A549 treated with AZD2906 at 1 μM for 4 hours (cell line): ENCODE results near the gene MOGAT2. TPM values are rescaled to one million over a fixed set of nuclear protein-coding genes. Genes with fewer than 3 reads are reported as not detected.

Experiments used
- total RNA-seq: library from RNA; stranded (reverse); fragments of 200-300 nt; extraction: Qiagen RNA extraction; gene quantifications from 5 replicates; pipeline ENCODE4 v1.2.3, GENCODE V29; 2022

The MOGAT2 gene
- total RNA-seq, result not detected in 5 replicates

DNA sequence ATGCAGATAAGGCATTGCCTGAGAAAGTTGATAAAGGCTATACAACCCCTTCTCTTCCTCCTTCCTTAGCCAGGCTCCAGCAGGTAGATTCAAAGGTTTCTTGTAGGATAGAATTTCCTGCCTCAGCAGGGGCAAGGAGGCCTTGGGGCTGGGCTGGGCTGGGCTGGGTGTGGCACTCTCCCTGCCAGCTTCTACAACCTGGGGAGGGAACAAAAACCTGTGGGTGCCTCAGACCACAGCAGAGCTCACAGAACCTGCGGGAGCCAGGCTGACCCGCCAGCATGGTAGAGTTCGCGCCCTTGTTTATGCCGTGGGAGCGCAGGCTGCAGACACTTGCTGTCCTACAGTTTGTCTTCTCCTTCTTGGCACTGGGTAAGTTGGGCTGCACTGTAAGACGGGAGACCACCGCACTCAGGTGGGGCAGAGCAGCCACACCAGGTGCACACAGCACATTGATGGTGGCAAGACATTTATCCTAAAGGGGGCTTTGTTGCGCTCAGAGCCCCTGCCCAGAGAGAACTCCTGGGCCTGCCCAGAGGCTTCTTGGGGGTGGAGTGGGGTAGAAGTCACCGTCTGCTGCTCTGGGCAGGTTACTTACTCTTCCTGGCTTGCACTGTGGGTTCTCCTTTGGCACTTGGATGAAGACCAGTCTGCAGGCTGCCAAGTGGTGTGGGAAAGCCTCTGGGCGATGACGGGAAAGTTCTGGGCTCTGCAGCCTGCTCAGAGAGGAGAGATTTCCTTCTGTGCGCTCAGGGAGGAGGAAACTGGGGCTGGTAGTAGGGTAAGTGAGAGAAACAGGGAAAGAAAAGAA, at the start of gene MOGAT2:
MOGAT2 (plus strand) TSS at position 231 of the 811 bp plus-strand sequence; CDS start at position 282, 51 bp downstream.

DNA sequence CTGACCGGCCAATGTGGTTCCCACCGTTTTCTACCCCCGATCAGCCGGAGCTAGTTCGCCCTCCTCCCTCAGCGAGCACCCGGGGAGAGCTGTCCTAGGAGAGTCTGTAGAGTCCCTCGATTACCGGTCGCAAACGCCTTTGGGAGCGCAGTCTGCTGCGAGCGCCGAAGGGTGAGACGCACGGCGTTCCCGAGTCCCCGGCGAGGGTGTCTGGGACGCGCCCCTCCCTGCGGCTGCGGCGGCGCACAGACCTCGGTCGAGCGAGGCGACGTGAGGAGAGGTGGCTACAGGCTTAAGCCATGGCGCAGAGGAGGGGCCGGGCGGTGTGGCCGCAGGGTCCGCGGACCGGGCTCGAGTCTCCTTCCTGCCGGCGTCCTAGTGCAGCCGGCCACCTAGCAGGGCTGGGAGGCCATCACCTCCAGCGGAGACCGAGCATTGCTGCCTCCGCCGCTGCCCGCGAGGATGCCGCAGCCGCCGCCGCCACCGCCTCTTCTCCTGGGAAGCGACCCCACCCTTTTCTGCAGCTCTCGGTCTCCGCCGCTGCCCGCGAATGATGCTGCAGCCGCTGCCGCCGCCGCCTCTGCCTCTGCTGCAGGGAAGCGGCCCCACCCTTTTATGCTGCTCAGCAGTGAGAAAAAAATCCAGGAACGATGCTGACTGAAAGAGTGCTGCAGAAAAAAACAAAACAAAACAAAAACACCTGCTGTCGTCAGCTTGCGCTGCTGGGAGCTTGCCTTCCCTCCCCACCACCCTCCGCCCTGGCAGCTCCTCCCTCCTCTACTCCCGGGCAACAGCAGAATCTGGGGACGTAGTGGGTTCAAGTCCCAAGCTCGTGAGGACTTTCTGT, 49.0 kb upstream of the MOGAT2 start, which contains the start of gene MAP6:
MAP6 (minus strand) TSS at position 588 of the 847 bp plus-strand sequence. CDS start 669 bp downstream, outside the sequence.

DNA sequence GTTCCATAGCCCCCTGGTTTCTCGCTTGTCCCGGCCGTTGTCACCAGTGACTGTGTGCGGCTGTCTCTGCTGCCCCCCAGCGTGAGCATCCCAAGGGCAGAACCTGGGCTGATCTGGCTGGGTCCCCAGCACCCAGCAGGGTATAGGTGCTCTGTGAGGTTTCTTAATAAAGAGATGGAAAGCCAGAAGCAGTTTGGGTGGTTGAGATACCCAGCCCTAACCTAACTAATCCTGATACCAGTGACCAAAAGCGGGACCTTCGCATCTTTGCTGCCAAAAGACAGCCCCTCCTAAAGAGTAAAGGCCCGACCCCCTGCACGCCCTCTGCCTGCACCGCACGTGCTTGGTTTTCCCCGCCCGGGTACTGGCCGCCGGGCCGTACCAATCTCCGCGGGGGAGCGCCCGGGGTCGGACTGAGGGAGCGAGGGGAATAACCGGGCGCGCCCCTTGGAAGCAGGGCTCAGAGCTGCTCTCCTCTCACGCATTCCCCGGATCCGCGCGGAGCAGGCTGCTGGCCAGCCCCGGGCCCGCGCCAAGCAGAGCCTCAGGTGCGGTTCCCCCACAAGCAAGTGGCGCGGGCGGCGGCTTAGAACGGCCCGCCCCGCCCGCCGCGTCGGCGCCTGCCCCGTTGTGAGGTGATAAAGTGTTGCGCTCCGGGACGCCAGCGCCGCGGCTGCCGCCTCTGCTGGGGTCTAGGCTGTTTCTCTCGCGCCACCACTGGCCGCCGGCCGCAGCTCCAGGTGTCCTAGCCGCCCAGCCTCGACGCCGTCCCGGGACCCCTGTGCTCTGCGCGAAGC, 50.7 kb downstream of the MOGAT2 start, which contains the start of gene DGAT2:
DGAT2 (plus strand) TSS at position 667 of the 797 bp plus-strand sequence. CDS start 214 bp downstream, outside the sequence.

Other genes with a start within 250 kb of the MOGAT2 start
- 9.0 to 14.9 TPM (median 12.5 TPM) in 5 replicates for gene GDPD5, start 191.9 kb upstream of the MOGAT2 start, total RNA-seq
- 64.4 to 92.0 TPM (median 89.2 TPM) in 5 replicates for gene SERPINH1, start 155.6 kb upstream of the MOGAT2 start, total RNA-seq
- 1.4 to 1.8 TPM (median 1.6 TPM) in 5 replicates for gene MAP6, start 48.8 kb upstream of the MOGAT2 start, total RNA-seq
- 1.0 to 1.7 TPM (median 1.5 TPM) in 5 replicates for gene DGAT2, start 50.9 kb downstream of the MOGAT2 start, total RNA-seq
- 9.7 to 14.2 TPM (median 10.3 TPM) in 5 replicates for gene UVRAG, start 97.4 kb downstream of the MOGAT2 start, total RNA-seq